HG03045 (cell line): ENCODE measurements around the gene GAB3.
"Not testable (repeated sequence)": the region's sequence is repeated elsewhere in the genome, so short reads cannot be mapped to it uniquely, and the experiment has no call there.

Experiments
- ATAC-seq: cut with Tn5 transposase; IDR thresholded peaks from one replicate; pipeline ENCODE4 v1.9.1; 2021; ENCODE audit warnings: mild to moderate bottlenecking, moderate library complexity; ENCODE audit not compliant: unreplicated experiment

Gene GAB3

GRCh38 chrX:154658187-154658586, 92.7 kb downstream of the GAB3 start:
- no peak for ATAC-seq

GRCh38 chrX:154657226-154657805, 93.6 kb downstream of the GAB3 start:
- ATAC-seq = no peak

GRCh38 chrX:154655786-154656185, 95.1 kb downstream of the GAB3 start:
- no peak for ATAC-seq

DNA sequence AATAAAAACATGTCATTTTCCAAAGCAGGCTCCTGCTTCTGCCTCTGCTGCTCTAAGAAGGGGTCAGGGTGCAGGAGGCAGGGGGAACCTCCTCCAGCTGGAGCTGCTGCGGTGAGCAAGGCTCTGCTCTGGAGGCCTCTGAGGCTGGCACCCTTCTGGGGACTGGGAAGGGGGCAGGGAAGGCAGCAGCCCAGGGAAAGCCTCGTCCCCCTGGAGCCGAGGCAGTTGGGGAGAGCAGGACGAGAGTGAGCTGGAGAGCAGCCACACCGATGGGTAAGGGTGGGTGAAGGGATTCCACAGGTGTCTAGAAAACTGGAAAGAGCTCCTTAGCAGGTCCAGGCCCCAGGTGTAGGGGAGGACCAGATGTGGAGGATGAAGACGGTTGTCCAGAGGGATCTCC, 95.5 kb downstream of the GAB3 start:
- ATAC-seq = no peak

- no peak for ATAC-seq
These were observed 96.0 kb downstream of the GAB3 start for GRCh38 chrX:154654925-154655324.

- ATAC-seq = no peak
These were observed 96.5 kb downstream of the GAB3 start for GRCh38 chrX:154654372-154654771.

DNA sequence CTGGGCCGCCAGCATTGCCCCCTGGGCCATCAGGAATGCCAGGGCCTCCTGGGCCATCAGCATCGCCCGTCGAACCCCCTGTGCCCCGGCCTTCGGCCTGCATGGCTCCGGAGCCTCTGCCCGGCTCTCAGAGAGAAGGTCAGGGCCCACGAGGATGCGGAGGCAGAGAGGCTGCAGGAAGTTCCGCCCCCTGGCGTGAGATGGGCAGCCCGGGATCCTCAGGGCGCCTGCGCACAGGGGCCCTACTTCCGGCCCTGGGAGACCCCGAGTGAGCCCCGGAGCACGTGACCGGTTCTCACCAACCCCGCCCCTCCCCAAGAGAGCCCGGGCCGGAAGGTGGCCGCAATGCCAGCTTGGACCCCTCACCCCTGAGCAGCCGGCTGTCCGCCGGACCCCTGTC, 97.5 kb downstream of the GAB3 start, which contains the start of gene CTAG2:
TSS of gene CTAG2 (minus strand) at position 167 of the 400 bp plus-strand sequence. CDS start at position 103, 64 bp downstream.
- not testable (repeated sequence) for ATAC-seq

GRCh38 chrX:154653048-154653401, 97.9 kb downstream of the GAB3 start:
- ATAC-seq = no peak

DNA sequence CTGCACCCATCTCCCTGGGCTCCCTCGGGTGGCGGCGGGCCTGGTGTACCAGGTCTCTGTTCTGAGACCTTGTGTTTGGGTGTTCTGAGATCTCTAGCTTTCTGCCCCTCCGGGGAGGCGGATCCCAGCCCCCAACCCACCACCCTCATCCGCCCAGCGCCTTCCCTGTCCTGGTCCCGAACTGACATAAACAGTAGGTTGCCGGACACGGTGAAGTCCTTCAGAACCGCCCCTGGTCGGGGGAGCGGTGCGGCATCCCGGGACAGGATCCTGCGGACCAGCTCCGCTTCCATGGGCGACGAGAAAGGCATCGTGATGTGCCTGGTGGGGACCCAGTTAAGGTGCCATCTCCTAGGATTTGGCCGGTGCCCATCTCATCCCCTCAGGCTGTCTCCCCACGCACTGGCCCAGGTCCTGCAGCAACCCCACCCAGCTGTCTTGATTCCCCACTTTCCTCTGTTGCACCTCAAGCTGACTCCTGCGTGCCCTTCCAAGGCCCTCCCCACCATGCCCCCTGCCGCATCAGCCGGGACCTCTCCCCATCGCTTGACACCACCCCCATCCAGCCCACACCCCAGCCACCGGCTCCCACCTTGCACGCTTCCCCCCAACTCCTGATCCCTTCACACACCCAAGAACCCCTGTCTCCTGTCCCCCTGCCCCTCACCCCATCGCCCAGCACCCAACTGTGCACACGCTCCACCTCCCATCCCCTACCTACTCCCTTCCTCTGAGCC, 98.4 kb downstream of the GAB3 start:
- no peak for ATAC-seq

- no peak for ATAC-seq
These were observed 100.7 kb downstream of the GAB3 start for GRCh38 chrX:154650221-154650510.

DNA sequence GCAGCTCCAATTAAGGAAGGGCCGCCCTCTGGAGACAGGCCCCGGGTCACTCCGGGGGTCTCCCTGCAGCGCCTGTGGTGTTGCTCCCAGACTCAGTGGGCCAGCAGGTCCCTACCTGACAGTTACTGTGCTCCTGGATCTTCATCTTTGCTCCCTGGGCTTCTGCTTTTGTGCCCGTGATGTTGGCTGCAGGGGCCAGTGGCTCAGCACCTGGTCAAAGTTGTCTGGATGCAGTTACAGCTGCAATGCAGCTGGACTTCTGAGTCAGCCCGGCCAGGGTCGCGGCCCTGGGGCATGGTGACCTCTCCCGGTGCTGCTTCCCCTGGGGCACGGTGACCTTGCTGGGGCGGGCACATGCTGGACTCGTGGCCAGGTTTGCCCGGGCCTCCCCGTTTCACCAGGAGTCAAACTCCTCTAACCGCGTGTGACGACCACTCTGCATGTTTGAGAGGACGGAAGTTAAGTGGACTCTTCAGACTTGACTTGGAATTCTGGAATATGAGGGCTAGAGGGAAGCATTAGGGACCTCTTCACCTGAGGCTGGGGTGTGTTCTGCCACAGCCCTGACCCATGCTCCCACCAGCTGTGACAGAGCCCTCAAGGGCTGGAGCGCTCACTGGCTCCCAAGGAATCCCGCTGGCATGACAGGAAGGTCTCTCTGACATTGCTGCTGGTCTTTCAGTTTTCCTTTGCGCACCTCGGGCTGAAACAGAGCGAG, 101.2 kb downstream of the GAB3 start:
- ATAC-seq = no peak

DNA sequence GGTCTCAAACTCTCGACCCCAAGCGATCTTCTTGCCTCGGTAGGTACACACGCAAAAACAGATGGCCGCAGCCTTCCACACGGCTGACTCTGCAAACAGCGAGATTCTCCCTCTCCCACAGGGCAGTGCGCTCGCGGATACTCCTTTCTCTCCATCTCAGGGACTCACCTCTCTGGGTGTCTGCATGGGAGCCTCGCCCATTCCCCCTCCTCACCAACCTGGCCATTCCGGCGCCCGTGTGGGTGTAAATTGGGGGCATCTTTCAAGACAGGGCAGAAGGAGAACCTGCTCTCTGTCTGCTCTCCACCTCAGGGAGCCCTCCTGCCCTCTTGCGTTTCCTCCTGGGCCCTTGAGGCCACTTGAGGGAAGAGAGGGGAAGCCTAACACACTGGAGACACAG, 101.9 kb downstream of the GAB3 start:
- no peak for ATAC-seq

GRCh38 chrX:154645745-154646378, 105.0 kb downstream of the GAB3 start:
- ATAC-seq = not testable (repeated sequence)

DNA sequence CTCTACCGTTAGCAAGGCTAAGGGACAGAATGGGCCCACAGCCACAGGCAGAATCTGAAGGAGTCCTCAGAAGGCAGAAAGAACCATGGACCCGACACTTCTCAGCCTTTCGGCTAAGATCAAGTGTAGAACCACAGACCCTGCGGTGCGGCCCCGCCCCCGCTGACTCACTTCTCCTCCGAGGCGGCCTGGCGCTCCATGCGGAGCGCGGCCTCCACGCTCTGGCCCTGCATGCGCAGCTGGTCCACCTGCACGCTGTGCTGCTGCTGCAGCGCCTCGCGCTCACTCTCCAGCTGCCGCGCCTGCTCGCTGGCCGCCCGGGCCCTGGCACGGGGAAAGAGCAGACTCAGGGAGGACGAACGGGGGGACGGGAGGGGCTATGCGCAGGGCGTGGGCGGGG, 107.2 kb downstream of the GAB3 start:
- ATAC-seq = not testable (repeated sequence)

DNA sequence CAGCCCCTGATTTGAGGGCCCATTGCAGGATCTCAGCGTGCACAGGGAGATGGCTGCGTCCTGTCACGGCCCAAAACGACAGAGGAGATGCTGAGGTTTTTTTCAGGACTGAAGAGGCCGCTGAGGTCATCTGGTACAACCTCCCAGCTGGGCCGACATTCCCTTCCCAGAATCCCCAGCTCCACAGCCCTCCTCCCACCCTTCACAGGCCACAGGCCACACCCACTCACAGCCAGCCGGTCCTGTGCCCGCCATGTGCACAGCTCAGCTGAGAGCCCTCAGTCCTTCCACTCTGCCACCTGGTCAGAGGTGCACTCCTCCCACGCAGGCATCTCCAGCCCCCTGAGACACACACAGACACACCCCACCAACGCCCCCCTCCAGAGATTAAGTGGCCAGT, 109.1 kb downstream of the GAB3 start:
- not testable (repeated sequence) for ATAC-seq

DNA sequence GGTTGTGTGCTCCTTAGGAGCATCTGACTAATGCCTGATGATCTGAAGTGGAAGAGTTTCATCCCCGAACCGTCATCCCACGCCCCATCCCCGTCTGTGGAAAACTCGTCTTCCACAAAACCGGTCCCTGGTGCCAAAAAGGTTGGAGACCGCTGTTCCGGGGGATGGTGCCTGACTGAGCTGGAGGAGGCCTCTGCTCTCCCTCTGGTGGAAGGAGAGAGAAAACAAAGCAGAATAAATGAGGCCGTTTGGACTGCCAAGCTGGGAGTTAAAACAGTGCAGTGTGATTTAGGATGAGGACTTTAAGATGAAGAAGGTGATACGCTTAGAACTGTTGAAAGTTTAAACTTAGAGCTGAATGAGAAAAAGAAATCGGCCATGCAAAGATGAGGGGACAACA, 117.2 kb downstream of the GAB3 start:
- not testable (repeated sequence) for ATAC-seq

- ATAC-seq = not testable (repeated sequence)
These were observed 119.9 kb downstream of the GAB3 start for GRCh38 chrX:154630949-154631348.

DNA sequence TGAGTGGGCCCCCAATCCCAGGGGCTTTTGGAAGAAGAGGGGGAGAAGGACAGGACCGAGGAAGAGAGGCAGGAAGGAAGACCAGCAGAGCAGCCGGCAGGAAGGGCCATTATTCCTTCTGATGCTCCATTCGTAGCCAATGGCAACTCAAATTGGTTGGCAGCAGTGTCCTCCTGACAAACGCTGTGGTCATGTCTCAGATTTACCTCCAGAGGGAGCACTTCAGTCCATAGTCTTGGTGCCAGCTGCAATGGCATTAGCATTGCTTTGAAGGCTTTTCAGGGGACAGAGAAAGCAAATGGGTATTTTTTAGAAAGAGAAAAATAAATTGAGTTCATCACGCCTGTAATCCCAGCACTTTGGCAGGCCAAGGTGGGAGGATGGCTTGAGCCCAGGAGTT, 121.9 kb downstream of the GAB3 start:
- not testable (repeated sequence) for ATAC-seq
